Panc1 (cell line): ENCODE measurements around the gene SYT13. TPM values are rescaled to one million over a fixed set of nuclear protein-coding genes. Genes with fewer than 3 reads are reported as not detected.

Experiments
- ATAC-seq: fragments of 200-7000 bp; cut with Tn5 transposase; 2 replicates; pipeline ENCODE4 v1.9.1; 2020; ENCODE audit warnings: mild to moderate bottlenecking, moderate library complexity
- BruUV-seq: library from RNA; stranded (reverse); fragments of 400-500 nt; replicated peaks from 2 replicates; lab custom pipeline; 2021; lab: Mats Ljungman, UMichigan
- CTCF ChIA-PET: fragments of 300-600 bp; sonication (Branson Sonifier 250); formaldehyde crosslinking; loops from one replicate; lab custom pipeline; 2022; ENCODE audit warnings: antibody characterized with exemption; lab: Charles Lee
- POLR2A ChIA-PET: fragments of 300-600 bp; sonication (Branson Sonifier 250); formaldehyde crosslinking; loops from one replicate; lab custom pipeline; 2022; ENCODE audit warnings: antibody characterized with exemption; lab: Charles Lee
- DNase-seq: peaks from one replicate; pipeline ENCODE4 v3.0.0-alpha.2; 2010; ENCODE audit warnings: low read depth, low spot score
- H3K27ac ChIP-seq: 2 replicates; pipeline ENCODE4 v1.5.1; 2011; ENCODE audit warnings: mild to moderate bottlenecking, low read length, inconsistent platforms
- H3K27me3 ChIP-seq: fragments of 200-500 bp; sonication (Bioruptor generic); 2 replicates; pipeline ENCODE4 v1.6.0; 2014; ENCODE audit warnings: low read length, inconsistent platforms; ENCODE audit not compliant: control insufficient read depth, insufficient read depth
- H3K36me3 ChIP-seq: fragments of 200-500 bp; sonication (Bioruptor generic); 2 replicates; pipeline ENCODE4 v1.5.1; 2014; ENCODE audit warnings: inconsistent platforms, mild to moderate bottlenecking, low read length, moderate library complexity; ENCODE audit not compliant: control insufficient read depth, insufficient read depth
- H3K4me1 ChIP-seq: 2 replicates; pipeline ENCODE4 v1.5.1; 2011; ENCODE audit warnings: inconsistent platforms, mild to moderate bottlenecking, low read length, moderate library complexity; ENCODE audit not compliant: control insufficient read depth, insufficient read depth
- H3K4me3 ChIP-seq, 2 experiments: 2 replicates each; pipeline ENCODE4 v1.5.1; 2011 to 2012; ENCODE audit warnings: low read depth in 2 of 2, low read length in 2 of 2, mild to moderate bottlenecking in 2 of 2, inconsistent platforms in 1 of 2, moderate library complexity in 1 of 2
- H3K9me3 ChIP-seq: fragments of 200-500 bp; sonication (Bioruptor generic); 2 replicates; pipeline ENCODE4 v1.5.1; 2014; ENCODE audit warnings: low read depth, mild to moderate bottlenecking, inconsistent platforms, low read length, moderate library complexity; ENCODE audit not compliant: control insufficient read depth, insufficient read depth
- POLR2AphosphoS5 ChIP-seq: IDR thresholded peaks from 2 replicates; pipeline ENCODE4 v1.6.1; 2012; ENCODE audit warnings: mild to moderate bottlenecking, low read depth, low read length, moderate library complexity
- SIN3A ChIP-seq: IDR thresholded peaks from 2 replicates; pipeline ENCODE4 v1.6.1; 2012; ENCODE audit warnings: low read depth, mild to moderate bottlenecking, low read length, moderate library complexity, borderline replicate concordance; ENCODE audit not compliant: insufficient read depth
- TCF7L2 ChIP-seq: IDR thresholded peaks from 2 replicates; pipeline ENCODE4 v1.6.1; 2011; ENCODE audit warnings: mild to moderate bottlenecking, low read depth, low read length, inconsistent platforms
- in situ Hi-C: cut with HindIII; loops from 2 replicates; pipeline ENCODE4 v1.10.0; 2016; ENCODE audit warnings: low sequenced_read_pairs, low pct_unique_long_range_greater_than_20kb
- intact Hi-C: fragments of 100-400 bp; cut with micrococcal nuclease; formaldehyde crosslinking; loops from one replicate; pipeline ENCODE4 v1.10.0; 2022; ENCODE audit not compliant: unreplicated experiment
- total RNA-seq: library from RNA; stranded (reverse); gene quantifications from one replicate; pipeline ENCODE4 v1.2.1, GENCODE V29; 2021; ENCODE audit not compliant: unreplicated experiment
- TF ChIP-seq, protein P1 (sequence below): fragments of 450-650 bp; IDR thresholded peaks from 2 replicates; pipeline ENCODE4 v1.5.1; 2017; ENCODE audit warnings: mild to moderate bottlenecking
- TF ChIP-seq, protein P2 (sequence below), 2 experiments: IDR thresholded peaks; 2 replicates each; pipeline ENCODE4 v1.6.1; 2011 to 2012; ENCODE audit warnings: low read depth in 2 of 2, control low read depth in 1 of 2, low read length in 1 of 2, mild to moderate bottlenecking in 1 of 2, moderate library complexity in 1 of 2; ENCODE audit not compliant: insufficient read depth in 1 of 2

SYT13 gene
- total RNA-seq, 1 experiment from 2014 or later, result 0.13 TPM

DNA sequence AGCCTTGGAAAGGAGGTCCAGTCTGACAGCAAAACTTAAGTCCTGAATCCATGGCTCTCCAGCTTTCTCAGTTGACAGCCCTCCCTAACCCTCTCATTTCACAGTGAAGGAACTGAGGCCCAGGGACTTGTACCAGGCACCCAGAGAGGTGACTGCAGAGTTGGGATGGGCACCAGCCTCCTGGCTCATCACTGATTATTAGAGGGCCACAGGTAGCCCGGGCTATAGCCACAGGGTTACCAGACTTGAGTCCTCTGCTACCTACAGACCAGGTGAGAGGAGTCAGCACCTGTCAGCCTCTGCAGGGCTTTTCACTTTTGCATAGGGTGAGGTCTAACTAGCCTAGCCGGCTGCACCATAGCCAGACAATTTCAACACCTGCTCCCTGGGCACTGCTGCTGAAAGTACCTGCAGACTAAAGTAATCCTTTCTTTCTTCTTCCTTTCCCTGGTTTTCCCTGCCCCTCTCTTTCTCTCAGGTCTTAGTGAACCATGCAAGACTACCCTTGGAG, 37.6 kb downstream of the SYT13 start:
- no peak for ATAC-seq
- in situ Hi-C loops (no loop called here), intact Hi-C loops (no loop called here)
- DNase-seq, result no peak
- Histone ChIP-seq H3K36me3 (no peaks in the 10 kb centered on the region), H3K4me1 (no peaks in the 10 kb centered on the region), H3K9me3 (no peaks in the 10 kb centered on the region), H3K27me3 (peaks cover 3% of the 10 kb centered on the region; the same call in 1 of the 2 replicates), H3K4me3 (no peak overlapping the region), H3K27ac (no peak overlapping the region)
- CTCF ChIA-PET, result no interaction called here
- no peak for TF ChIP-seq SIN3A
- no peak for TF ChIP-seq TCF7L2
- TF ChIP-seq, protein P1, sequence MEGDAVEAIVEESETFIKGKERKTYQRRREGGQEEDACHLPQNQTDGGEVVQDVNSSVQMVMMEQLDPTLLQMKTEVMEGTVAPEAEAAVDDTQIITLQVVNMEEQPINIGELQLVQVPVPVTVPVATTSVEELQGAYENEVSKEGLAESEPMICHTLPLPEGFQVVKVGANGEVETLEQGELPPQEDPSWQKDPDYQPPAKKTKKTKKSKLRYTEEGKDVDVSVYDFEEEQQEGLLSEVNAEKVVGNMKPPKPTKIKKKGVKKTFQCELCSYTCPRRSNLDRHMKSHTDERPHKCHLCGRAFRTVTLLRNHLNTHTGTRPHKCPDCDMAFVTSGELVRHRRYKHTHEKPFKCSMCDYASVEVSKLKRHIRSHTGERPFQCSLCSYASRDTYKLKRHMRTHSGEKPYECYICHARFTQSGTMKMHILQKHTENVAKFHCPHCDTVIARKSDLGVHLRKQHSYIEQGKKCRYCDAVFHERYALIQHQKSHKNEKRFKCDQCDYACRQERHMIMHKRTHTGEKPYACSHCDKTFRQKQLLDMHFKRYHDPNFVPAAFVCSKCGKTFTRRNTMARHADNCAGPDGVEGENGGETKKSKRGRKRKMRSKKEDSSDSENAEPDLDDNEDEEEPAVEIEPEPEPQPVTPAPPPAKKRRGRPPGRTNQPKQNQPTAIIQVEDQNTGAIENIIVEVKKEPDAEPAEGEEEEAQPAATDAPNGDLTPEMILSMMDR, result no peak
- no peak for TF ChIP-seq POLR2AphosphoS5
- TF ChIP-seq, protein P2, sequence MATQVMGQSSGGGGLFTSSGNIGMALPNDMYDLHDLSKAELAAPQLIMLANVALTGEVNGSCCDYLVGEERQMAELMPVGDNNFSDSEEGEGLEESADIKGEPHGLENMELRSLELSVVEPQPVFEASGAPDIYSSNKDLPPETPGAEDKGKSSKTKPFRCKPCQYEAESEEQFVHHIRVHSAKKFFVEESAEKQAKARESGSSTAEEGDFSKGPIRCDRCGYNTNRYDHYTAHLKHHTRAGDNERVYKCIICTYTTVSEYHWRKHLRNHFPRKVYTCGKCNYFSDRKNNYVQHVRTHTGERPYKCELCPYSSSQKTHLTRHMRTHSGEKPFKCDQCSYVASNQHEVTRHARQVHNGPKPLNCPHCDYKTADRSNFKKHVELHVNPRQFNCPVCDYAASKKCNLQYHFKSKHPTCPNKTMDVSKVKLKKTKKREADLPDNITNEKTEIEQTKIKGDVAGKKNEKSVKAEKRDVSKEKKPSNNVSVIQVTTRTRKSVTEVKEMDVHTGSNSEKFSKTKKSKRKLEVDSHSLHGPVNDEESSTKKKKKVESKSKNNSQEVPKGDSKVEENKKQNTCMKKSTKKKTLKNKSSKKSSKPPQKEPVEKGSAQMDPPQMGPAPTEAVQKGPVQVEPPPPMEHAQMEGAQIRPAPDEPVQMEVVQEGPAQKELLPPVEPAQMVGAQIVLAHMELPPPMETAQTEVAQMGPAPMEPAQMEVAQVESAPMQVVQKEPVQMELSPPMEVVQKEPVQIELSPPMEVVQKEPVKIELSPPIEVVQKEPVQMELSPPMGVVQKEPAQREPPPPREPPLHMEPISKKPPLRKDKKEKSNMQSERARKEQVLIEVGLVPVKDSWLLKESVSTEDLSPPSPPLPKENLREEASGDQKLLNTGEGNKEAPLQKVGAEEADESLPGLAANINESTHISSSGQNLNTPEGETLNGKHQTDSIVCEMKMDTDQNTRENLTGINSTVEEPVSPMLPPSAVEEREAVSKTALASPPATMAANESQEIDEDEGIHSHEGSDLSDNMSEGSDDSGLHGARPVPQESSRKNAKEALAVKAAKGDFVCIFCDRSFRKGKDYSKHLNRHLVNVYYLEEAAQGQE (IDR thresholded peaks at IDR 0.05; ENCODE audit: insufficient read depth in 1 of 2, low read depth in 2 of 2, low read length in 1 of 2), result no peak
- POLR2A ChIA-PET, result no interaction called here
- no TSS peak for BruUV-seq

DNA sequence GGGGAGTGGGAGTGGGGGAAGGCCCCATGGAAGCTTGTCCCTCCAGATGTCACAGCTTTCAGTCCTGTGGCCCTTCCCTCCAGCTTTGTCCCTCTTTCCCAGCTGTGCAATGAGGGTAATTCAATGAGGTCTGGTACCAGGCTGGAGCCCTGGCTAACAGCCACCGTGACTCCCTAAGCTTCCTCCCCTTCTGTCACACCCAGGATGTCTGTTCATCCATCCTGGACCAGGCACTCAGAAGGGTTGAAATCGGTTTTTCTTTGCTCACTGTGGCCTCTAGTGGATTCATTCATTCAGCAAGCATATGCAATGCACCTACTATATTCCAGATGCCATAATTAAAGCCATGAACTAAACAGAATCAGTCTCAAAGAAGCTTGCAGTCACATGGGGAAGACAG, 38.7 kb downstream of the SYT13 start:
- no TSS peak for BruUV-seq
- no peak overlapping the region for H3K27ac ChIP-seq
- H3K36me3 ChIP-seq, result no peaks in the 10 kb centered on the region
- in situ Hi-C loops, result no loop called here
- peaks cover 3% of the 10 kb centered on the region; the same call in 1 of the 2 replicates for H3K27me3 ChIP-seq
- intact Hi-C loops, result no loop called here
- no peaks in the 10 kb centered on the region for H3K4me1 ChIP-seq
- ChIA-PET CTCF (no interaction called here), POLR2A (no interaction called here)
- no peak for ATAC-seq
- no peaks in the 10 kb centered on the region for H3K9me3 ChIP-seq
- no peak overlapping the region for H3K4me3 ChIP-seq
- no peak for DNase-seq
- TF ChIP-seq POLR2AphosphoS5 (no peak), TCF7L2 (no peak), SIN3A (no peak)
- TF ChIP-seq, protein P1, result no peak
- TF ChIP-seq, protein P2 (IDR thresholded peaks at IDR 0.05; ENCODE audit: insufficient read depth in 1 of 2, low read depth in 2 of 2, low read length in 1 of 2), result no peak
